DND-41 (cell line): ENCODE data around the gene SEC61A1.

Experiments used
- CTCF ChIP-seq: IDR thresholded peaks from 2 replicates; pipeline ENCODE4 v1.5.1; 2012; ENCODE audit warnings: borderline replicate concordance, low read length, moderate library complexity, mild to moderate bottlenecking; ENCODE audit not compliant: poor library complexity, severe bottlenecking; ENCODE audit errors: extremely low read depth
- EZH2 ChIP-seq: IDR thresholded peaks from 3 replicates; pipeline ENCODE4 v1.6.1; 2012; ENCODE audit warnings: borderline replicate concordance, low read depth, mild to moderate bottlenecking, moderate library complexity, low read length, inconsistent platforms; ENCODE audit not compliant: severe bottlenecking

- no peak for TF ChIP-seq EZH2
- TF ChIP-seq CTCF: no peak
Observed at GRCh38 chr3:128082546-128082945, 30.3 kb downstream of the SEC61A1 start.
